Measurements from ENCODE around the gene KLF16. TPM values are rescaled to one million over a fixed set of nuclear protein-coding genes. Genes with fewer than 3 reads are reported as not detected.

Gene KLF16
- total and polyA plus RNA-seq, 9 of the 15 experiments (the other 6 are each of a cell fraction or from before 2014, with no cell fraction given): 0.04 to 60.4 (median 6.8) TPM

GRCh38 chr19:1872807-1873523 lies 9.6 kb upstream of the KLF16 start:
- peak overlapping the region; percentile 62; the same call in 1 of the 2 replicates for H2AFZ ChIP-seq (ENCODE audit: low read depth, low read length)
- DNase-seq (ENCODE audit: extremely low read depth in 1 of 4, low spot score in 3 of 4) (no peak), FAIRE-seq (no peak), ATAC-seq (peak; percentile 1; the same call in 2 of the 3 replicates)
- H3K79me2 ChIP-seq (ENCODE audit: control insufficient read depth, insufficient read depth, low read length): peaks cover 71% of the 10 kb centered on the region
- BruUV-seq (replicated peaks): TSS peak; percentile 90
- intact Hi-C loops (cut with micrococcal nuclease) (loop anchor here (2.0 kb wide), 1 partner anchor 24 kb away; no protein-coding TSS in a partner anchor), in situ Hi-C loops (cut with MboI) (no loop called here)
- H3K4me1 ChIP-seq (replicated peaks in 1 of 2; ENCODE audit: control insufficient read depth in 2 of 2, insufficient read depth in 2 of 2, low read length in 2 of 2): peaks cover 50 to 64% of the 10 kb centered on the region in 2 experiments
- H3K4me3 ChIP-seq: peak overlapping the region; percentile 100
- ChIA-PET CTCF (ENCODE audit: low intra/inter-chr PET ratio) (no interaction called here), POLR2A (interaction anchor here (0.6 to 1.9 kb wide), 7 partner anchors 9 to 218 kb away, joined by 3 to 8 read pairs (median 4); partner anchors contain the start of gene ABHD17A)
- H4K20me1 ChIP-seq (replicated peaks; ENCODE audit: control insufficient read depth, insufficient read depth, low read length): peaks cover 5% of the 10 kb centered on the region; the same call in 1 of the 2 replicates
- peak overlapping the region; percentile 94 to 95 for H3K9ac ChIP-seq (ENCODE audit: insufficient read depth in 1 of 2, low read depth in 2 of 2, low read length in 2 of 2)
- WGBS (ENCODE audit: insufficient coverage, low coverage, missing lambda C conversion rate): 30% methylated on average over 24 of the region's 25 CpGs
- H3K27me3 ChIP-seq (ENCODE audit: control insufficient read depth in 2 of 2, insufficient read depth in 2 of 2, low read length in 2 of 2): no peaks in the 10 kb centered on the region
- no peaks in the 10 kb centered on the region for H3K9me1 ChIP-seq (ENCODE audit: control insufficient read depth, insufficient read depth, low read length)
- H3K36me3 ChIP-seq (ENCODE audit: control insufficient read depth, insufficient read depth, low read length): peaks cover 37% of the 10 kb centered on the region; the same call in 2 of the 3 replicates
- H3K4me2 ChIP-seq (ENCODE audit: insufficient read depth, low read length): peak overlapping the region; percentile 85
- H3K27ac ChIP-seq (ENCODE audit: extremely low read depth, low read depth, low read length): peak overlapping the region; percentile 94
- H3K9me3 ChIP-seq (replicated peaks; ENCODE audit: control insufficient read depth, insufficient read depth, low read depth, low read length): no peaks in the 10 kb centered on the region
- TF ChIP-seq ZNF511 (CRISPR knock-in tag; IDR thresholded peaks at IDR 0.05) (0 out of 2 replicates have a peak, but pooled peaks have one; percentile 17), ZNF518B (CRISPR knock-in tag; IDR thresholded peaks at IDR 0.05) (no peak), FOXA1 (IDR thresholded peaks at IDR 0.05; ENCODE audit: borderline replicate concordance) (no peak), EGR1 (conservative IDR thresholded peaks at IDR 0.05) (peak; percentile 10; the same call in 1 of the 2 replicates), ZBTB34 (CRISPR knock-in tag; IDR thresholded peaks at IDR 0.05) (no peak), ZNF280B (CRISPR knock-in tag; IDR thresholded peaks at IDR 0.05) (no peak), NFE2L1 (tag; IDR thresholded peaks at IDR 0.05; ENCODE audit: borderline replicate concordance, low read depth) (no peak), STAT6 (CRISPR knock-in tag; IDR thresholded peaks at IDR 0.05) (no peak), CREB1 (IDR thresholded peaks at IDR 0.05) (no peak), CREB1 (CRISPR knock-in tag; IDR thresholded peaks at IDR 0.05) (0 out of 2 replicates have a peak, but pooled peaks have one; percentile 31)
